ENCODE results near the gene DNM2.

DNM2 gene

DNA sequence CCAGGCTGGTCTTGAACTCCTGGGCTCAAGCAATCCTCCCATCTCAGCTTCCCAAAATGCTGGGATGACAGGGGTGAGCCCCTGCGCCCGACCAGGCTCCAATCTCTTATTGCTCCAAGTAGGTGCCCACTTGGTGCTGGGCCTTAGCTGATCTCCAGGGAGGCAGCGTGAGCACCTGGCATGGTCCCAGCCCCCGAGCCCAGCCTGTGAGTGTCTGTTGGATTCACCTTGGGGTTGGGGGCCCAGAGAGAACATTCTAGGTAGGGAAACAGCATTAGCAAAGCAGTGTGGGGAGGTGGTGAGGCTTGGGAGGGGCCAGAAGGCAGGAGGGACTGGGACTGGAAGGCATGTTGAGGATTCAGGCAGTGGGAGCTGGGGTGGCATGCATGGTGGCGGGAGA, 45.5 kb downstream of the DNM2 start:
- H3K27me3 ChIP-seq (ENCODE audit: control insufficient read depth, insufficient read depth, low read length): no peaks in the 10 kb centered on the region
- H3K27ac ChIP-seq (ENCODE audit: low read length): no peak overlapping the region
- H3K4me1 ChIP-seq (ENCODE audit: control insufficient read depth, insufficient read depth, low read length): 0 out of 2 replicates have a peak, but pooled peaks cover 3% of the 10 kb centered on the region
- no peak overlapping the region for H3K4me3 ChIP-seq (ENCODE audit: low read length)
- no CpG with 5 or more reads among the region's 5 CpGs for WGBS (ENCODE audit: insufficient coverage, insufficient read length)
- no peaks in the 10 kb centered on the region for H3K9me3 ChIP-seq (ENCODE audit: control insufficient read depth, insufficient read depth, low read length)
- no peak for DNase-seq (ENCODE audit: low read depth, low spot score)
- peaks cover 2% of the 10 kb centered on the region; the same call in 1 of the 2 replicates for H3K36me3 ChIP-seq (ENCODE audit: control insufficient read depth, insufficient read depth, low read length)

DNA sequence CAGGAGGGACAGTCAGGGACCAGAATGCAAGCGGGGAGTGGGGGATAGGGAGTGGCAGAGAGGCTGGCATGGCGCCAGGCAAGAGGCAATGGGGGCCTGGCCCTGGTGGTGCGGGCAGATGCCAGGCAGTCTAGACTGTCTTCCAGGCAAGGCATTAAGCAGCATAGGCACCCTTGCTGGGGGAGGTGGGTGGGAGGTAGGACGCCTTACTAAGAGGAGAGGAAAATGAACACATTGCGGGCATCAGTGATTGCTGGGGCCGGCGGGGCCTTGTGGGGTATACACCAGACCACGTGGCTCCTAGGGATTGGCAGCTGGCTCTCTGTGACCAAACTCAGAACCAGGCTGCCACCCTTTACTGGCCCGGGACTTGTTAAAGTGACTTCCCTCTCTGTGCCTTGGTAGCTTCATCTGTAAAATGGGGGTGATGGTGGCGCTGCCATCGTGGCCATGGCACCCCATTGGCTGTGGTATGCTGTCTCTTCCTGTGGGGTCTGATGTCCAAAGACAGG, 46.0 kb downstream of the DNM2 start:
- Histone ChIP-seq H3K4me1 (ENCODE audit: control insufficient read depth, insufficient read depth, low read length) (0 out of 2 replicates have a peak, but pooled peaks cover 3% of the 10 kb centered on the region), H3K27me3 (ENCODE audit: control insufficient read depth, insufficient read depth, low read length) (no peaks in the 10 kb centered on the region), H3K4me3 (ENCODE audit: low read length) (no peak overlapping the region), H3K9me3 (ENCODE audit: control insufficient read depth, insufficient read depth, low read length) (no peaks in the 10 kb centered on the region), H3K36me3 (ENCODE audit: control insufficient read depth, insufficient read depth, low read length) (peaks cover 2% of the 10 kb centered on the region; the same call in 1 of the 2 replicates), H3K27ac (ENCODE audit: low read length) (no peak overlapping the region)
- no CpG with 5 or more reads among the region's 11 CpGs for WGBS (ENCODE audit: insufficient coverage, insufficient read length)
- DNase-seq (ENCODE audit: low read depth, low spot score): no peak

DNA sequence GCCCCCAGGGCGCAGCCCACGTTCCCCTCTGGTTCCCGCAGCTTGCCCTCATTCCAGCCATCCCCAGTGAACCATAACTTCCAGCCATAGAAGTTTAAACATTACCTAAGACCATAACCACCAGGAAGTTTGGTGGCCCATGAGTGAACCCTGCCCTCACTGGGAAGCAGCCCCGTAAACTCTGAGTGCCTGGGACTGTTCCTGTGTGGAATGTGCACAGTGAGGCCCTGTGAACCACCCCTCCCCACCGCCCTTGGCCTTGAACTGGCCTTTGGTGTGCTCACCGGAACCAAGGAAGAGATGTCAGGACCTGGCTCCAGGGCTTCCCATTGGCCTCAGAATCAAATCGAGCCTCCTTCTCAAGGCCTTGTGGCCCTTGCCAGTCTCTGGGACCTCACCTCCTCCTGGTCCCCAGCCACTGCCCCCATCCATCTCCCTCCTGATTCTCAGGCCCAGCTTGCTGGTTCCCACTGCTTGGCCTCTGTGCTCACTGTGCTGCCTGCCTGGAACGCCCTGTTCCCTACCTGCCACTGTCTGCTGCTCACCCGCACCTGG, 46.5 kb downstream of the DNM2 start:
- Histone ChIP-seq H3K4me3 (ENCODE audit: low read length) (no peak overlapping the region), H3K27me3 (ENCODE audit: control insufficient read depth, insufficient read depth, low read length) (no peaks in the 10 kb centered on the region), H3K4me1 (ENCODE audit: control insufficient read depth, insufficient read depth, low read length) (0 out of 2 replicates have a peak, but pooled peaks cover 3% of the 10 kb centered on the region), H3K27ac (ENCODE audit: low read length) (no peak overlapping the region), H3K36me3 (ENCODE audit: control insufficient read depth, insufficient read depth, low read length) (peaks cover 2% of the 10 kb centered on the region; the same call in 1 of the 2 replicates), H3K9me3 (ENCODE audit: control insufficient read depth, insufficient read depth, low read length) (no peaks in the 10 kb centered on the region)
- no CpG with 5 or more reads among the region's 9 CpGs for WGBS (ENCODE audit: insufficient coverage, insufficient read length)
- DNase-seq (ENCODE audit: low read depth, low spot score): no peak

DNA sequence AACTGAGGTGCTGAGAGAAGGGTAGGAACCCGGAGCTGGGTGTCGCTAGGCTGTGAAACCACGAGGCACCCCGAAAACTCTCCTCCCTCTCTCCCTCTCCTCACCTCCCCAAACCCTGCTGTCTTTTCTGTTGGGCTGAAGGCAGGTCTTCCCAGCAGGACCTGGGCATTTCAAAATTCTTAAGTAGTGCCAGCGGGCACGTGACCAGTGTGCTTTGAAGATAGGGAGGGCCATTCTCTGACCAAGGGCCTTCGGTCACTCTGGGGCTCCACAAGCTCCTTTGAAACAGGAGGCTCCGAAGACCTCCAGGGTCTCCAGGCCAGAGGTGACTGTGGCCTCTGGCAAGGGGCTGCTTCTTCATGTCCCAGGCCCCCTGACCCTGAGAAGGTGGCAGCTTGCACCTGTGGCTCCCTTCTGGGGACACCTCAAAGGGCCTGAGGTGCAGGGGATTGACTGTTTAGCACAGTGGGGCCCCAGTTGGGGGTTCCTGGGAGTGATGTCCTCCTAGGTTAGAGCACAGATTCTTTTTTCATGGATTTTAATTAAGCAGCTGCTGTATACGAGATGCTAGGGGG, 48.3 kb downstream of the DNM2 start:
- no peak overlapping the region for H3K4me3 ChIP-seq (ENCODE audit: low read length)
- H3K27me3 ChIP-seq (ENCODE audit: control insufficient read depth, insufficient read depth, low read length): no peaks in the 10 kb centered on the region
- H3K4me1 ChIP-seq (ENCODE audit: control insufficient read depth, insufficient read depth, low read length): 0 out of 2 replicates have a peak, but pooled peaks cover 3% of the 10 kb centered on the region
- no peak overlapping the region for H3K27ac ChIP-seq (ENCODE audit: low read length)
- WGBS (ENCODE audit: insufficient coverage, insufficient read length): no CpG with 5 or more reads among the region's 9 CpGs
- no peaks in the 10 kb centered on the region for H3K9me3 ChIP-seq (ENCODE audit: control insufficient read depth, insufficient read depth, low read length)
- DNase-seq (ENCODE audit: low read depth, low spot score): no peak
- H3K36me3 ChIP-seq (ENCODE audit: control insufficient read depth, insufficient read depth, low read length): peaks cover 2% of the 10 kb centered on the region; the same call in 1 of the 2 replicates

DNA sequence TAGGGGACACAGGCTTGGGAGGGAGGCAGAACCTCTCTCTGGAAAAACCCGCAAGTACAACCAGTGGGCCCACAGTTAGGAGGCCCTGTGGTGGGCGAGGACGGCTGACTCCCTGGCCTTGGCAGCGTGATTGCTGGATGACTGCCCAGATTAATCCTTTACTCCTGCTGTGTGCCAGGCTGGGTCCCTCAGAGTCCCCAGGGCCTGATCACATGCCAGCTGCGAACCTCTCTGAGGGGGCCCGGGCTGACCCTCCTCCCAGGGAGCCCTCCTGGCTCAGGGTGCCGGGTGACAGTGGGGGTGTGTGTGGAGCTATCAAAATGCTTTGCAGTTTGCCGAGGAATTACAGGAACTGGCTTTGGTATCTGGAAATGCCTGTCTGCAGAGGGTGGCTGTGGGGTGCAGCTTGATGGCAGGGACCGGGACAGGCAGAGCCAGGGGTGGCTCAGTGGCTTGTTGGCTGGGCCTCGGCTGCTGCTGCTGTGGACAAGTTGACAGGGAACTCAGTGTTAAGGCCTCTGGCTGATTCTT, 48.9 kb downstream of the DNM2 start:
- H3K27me3 ChIP-seq (ENCODE audit: control insufficient read depth, insufficient read depth, low read length): no peaks in the 10 kb centered on the region
- H3K27ac ChIP-seq (ENCODE audit: low read length): no peak overlapping the region
- no peak overlapping the region for H3K4me3 ChIP-seq (ENCODE audit: low read length)
- 0 out of 2 replicates have a peak, but pooled peaks cover 3% of the 10 kb centered on the region for H3K4me1 ChIP-seq (ENCODE audit: control insufficient read depth, insufficient read depth, low read length)
- no peaks in the 10 kb centered on the region for H3K9me3 ChIP-seq (ENCODE audit: control insufficient read depth, insufficient read depth, low read length)
- WGBS (ENCODE audit: insufficient coverage, insufficient read length): no CpG with 5 or more reads among the region's 10 CpGs
- DNase-seq (ENCODE audit: low read depth, low spot score): no peak
- H3K36me3 ChIP-seq (ENCODE audit: control insufficient read depth, insufficient read depth, low read length): peaks cover 2% of the 10 kb centered on the region; the same call in 1 of the 2 replicates

DNA sequence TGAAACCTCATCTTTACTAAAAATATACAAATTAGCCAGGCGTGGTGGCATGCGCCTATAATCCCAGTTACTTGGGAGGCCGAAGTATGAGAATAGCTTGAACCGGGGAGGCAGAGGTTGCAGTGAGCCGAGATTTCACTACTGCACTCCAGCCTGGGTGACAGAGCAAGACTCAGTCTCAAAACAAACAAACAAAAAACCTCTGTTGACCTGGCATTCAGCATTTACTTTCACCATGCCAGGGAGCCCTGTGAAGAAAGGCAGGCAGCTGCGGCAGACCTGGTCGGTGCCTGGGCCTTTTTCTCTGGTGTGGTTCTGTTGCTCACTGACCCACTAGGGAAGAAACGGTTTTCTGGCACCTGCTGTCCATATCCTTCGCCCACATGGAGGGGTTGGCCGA, 49.8 kb downstream of the DNM2 start:
- Histone ChIP-seq H3K27me3 (ENCODE audit: control insufficient read depth, insufficient read depth, low read length) (no peaks in the 10 kb centered on the region), H3K4me3 (ENCODE audit: low read length) (no peak overlapping the region), H3K36me3 (ENCODE audit: control insufficient read depth, insufficient read depth, low read length) (peaks cover 5% of the 10 kb centered on the region; the same call in 1 of the 2 replicates), H3K4me1 (ENCODE audit: control insufficient read depth, insufficient read depth, low read length) (no peaks in the 10 kb centered on the region), H3K27ac (ENCODE audit: low read length) (no peak overlapping the region), H3K9me3 (ENCODE audit: control insufficient read depth, insufficient read depth, low read length) (no peaks in the 10 kb centered on the region)
- no CpG with 5 or more reads among the region's 10 CpGs for WGBS (ENCODE audit: insufficient coverage, insufficient read length)
- DNase-seq (ENCODE audit: low read depth, low spot score): no peak

DNA sequence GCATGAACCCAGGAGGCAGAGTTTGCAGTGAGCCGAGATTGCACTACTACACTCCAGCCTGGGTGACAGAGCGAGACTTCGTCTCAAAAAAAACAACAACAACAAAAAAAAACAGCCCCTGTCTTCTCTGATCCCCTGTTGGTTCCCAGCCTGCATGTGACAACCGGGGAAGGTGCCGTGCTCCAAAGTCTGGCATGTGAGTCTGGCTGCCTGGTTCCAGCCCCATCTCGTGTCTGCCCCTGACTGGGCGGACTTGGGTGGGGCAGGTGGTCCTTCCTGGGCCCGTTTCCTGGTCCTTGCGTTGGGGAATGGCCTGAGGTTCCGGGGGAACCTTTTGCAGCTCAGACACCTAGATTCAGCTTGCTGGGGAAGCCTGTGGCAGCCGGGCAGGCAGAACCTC, 50.5 kb downstream of the DNM2 start:
- Histone ChIP-seq H3K36me3 (ENCODE audit: control insufficient read depth, insufficient read depth, low read length) (peaks cover 5% of the 10 kb centered on the region; the same call in 1 of the 2 replicates), H3K27ac (ENCODE audit: low read length) (no peak overlapping the region), H3K27me3 (ENCODE audit: control insufficient read depth, insufficient read depth, low read length) (no peaks in the 10 kb centered on the region), H3K4me3 (ENCODE audit: low read length) (no peak overlapping the region), H3K4me1 (ENCODE audit: control insufficient read depth, insufficient read depth, low read length) (no peaks in the 10 kb centered on the region), H3K9me3 (ENCODE audit: control insufficient read depth, insufficient read depth, low read length) (no peaks in the 10 kb centered on the region)
- no peak for DNase-seq (ENCODE audit: low read depth, low spot score)
- WGBS (ENCODE audit: insufficient coverage, insufficient read length): no CpG with 5 or more reads among the region's 11 CpGs

DNA sequence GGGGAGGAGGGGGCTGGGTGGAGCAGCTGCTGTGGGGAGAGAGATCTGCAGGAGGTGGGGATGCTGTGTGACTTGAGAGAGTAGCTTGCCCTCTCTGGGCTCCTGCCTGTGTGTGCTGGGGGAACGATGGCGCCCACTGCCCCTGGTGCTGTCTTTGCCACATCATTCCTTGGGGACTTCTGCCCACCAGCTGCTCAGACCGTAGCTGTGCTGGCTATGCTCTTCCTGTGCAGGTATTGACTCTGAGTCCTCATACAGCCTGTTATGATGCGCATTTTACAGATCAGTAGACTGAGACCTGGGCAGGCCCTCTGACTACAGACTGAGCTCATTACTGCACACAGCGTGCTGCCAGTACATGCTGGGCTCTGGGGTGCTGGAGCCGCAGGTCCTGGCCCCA, 51.1 kb downstream of the DNM2 start:
- Histone ChIP-seq H3K27ac (ENCODE audit: low read length) (no peak overlapping the region), H3K4me3 (ENCODE audit: low read length) (no peak overlapping the region), H3K4me1 (ENCODE audit: control insufficient read depth, insufficient read depth, low read length) (no peaks in the 10 kb centered on the region), H3K27me3 (ENCODE audit: control insufficient read depth, insufficient read depth, low read length) (no peaks in the 10 kb centered on the region), H3K36me3 (ENCODE audit: control insufficient read depth, insufficient read depth, low read length) (peaks cover 5% of the 10 kb centered on the region; the same call in 1 of the 2 replicates), H3K9me3 (ENCODE audit: control insufficient read depth, insufficient read depth, low read length) (no peaks in the 10 kb centered on the region)
- DNase-seq (ENCODE audit: low read depth, low spot score): no peak
- no CpG with 5 or more reads among the region's 6 CpGs for WGBS (ENCODE audit: insufficient coverage, insufficient read length)

DNA sequence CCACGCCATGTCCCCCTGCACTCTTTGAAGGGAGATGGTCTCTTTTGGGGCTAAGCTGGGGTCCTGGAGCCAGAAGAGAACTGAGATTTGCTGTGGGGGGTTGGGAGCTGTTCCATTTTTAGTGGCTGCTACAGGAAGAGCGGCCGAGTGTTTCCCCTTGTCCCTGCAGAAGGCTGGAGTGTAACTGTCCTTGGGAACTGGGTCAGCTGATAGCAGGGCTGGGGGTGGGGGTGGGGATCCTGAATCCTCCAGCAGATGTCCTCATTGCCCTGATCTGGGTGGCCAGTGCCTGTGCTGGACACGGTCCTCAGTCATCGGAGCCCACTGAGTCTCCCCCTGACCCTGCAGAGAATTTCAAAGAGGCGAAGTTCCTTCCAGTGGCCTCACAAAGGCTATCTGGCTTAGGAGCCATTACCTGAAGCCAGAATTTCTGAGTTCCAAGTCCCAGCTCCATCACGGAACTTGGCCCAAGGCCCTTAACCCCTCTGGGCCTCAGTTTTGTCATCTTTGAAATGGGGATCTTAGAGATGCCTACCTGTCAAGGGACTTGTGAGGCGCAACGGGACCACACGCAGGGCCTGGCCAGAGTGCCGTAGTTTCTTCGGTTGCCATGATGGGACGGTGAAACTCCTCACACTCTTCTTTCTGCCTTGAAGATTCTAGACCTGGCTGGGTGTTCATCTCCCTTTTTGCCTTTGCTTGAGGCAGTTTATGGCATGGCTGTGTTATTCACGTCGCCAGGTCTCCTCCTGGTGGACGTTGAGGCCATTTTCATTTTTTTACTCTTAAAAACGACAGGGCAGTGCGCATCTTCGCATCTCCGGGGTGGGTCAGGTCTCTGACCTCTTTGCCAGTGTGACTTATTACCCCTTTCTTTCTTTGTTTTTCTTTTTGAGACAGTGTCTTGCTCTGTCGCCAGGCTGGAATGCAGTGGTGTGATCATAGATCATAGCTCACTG, 51.9 kb downstream of the DNM2 start:
- H3K27ac ChIP-seq (ENCODE audit: low read length): no peak overlapping the region
- no peak for DNase-seq (ENCODE audit: low read depth, low spot score)
- H3K36me3 ChIP-seq (ENCODE audit: control insufficient read depth, insufficient read depth, low read length): peaks cover 5% of the 10 kb centered on the region; the same call in 1 of the 2 replicates
- no CpG with 5 or more reads among the region's 21 CpGs for WGBS (ENCODE audit: insufficient coverage, insufficient read length)
- H3K4me3 ChIP-seq (ENCODE audit: low read length): no peak overlapping the region
- H3K4me1 ChIP-seq (ENCODE audit: control insufficient read depth, insufficient read depth, low read length): no peaks in the 10 kb centered on the region
- H3K27me3 ChIP-seq (ENCODE audit: control insufficient read depth, insufficient read depth, low read length): no peaks in the 10 kb centered on the region
- no peaks in the 10 kb centered on the region for H3K9me3 ChIP-seq (ENCODE audit: control insufficient read depth, insufficient read depth, low read length)

DNA sequence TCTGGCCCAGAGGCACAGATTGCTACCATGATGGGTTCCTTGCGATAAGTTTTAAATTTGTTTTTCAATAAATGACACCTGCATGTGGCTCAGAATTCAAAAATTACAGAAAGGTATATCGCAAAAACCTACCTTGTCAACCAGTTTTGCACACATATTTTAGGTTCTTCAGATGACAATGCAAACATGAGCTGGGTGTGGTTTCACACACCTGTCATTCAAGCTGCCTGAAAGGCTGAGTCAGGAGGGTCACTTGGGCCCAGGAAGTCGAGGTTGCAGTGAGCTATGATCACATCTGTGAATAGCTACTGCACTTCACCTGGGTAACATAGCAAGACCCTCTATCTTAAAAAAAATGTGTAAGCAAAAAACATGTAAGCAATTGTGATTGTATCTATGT, 56.1 kb downstream of the DNM2 start:
- Histone ChIP-seq H3K4me3 (ENCODE audit: low read length) (no peak overlapping the region), H3K27me3 (ENCODE audit: control insufficient read depth, insufficient read depth, low read length) (no peaks in the 10 kb centered on the region), H3K27ac (ENCODE audit: low read length) (no peak overlapping the region), H3K9me3 (ENCODE audit: control insufficient read depth, insufficient read depth, low read length) (no peaks in the 10 kb centered on the region), H3K4me1 (ENCODE audit: control insufficient read depth, insufficient read depth, low read length) (no peaks in the 10 kb centered on the region), H3K36me3 (ENCODE audit: control insufficient read depth, insufficient read depth, low read length) (peaks cover 9% of the 10 kb centered on the region; the same call in 1 of the 2 replicates)
- WGBS (ENCODE audit: insufficient coverage, insufficient read length): no CpG with 5 or more reads among the region's 3 CpGs
- no peak for DNase-seq (ENCODE audit: low read depth, low spot score)
